IMR-90 (cell line): ENCODE data around the gene ZC2HC1C. TPM values are rescaled to one million over a fixed set of nuclear protein-coding genes. Genes with fewer than 3 reads are reported as not detected.

Experiments used
- ATAC-seq: fragments of 200-7000 bp; cut with Tn5 transposase; 2 replicates; pipeline ENCODE4 v1.9.1; 2020; ENCODE audit warnings: low read depth, mild to moderate bottlenecking, moderate library complexity
- BruUV-seq: library from RNA; stranded (reverse); fragments of 400-500 nt; replicated peaks from 2 replicates; lab custom pipeline; 2021; lab: Mats Ljungman, UMichigan
- CTCF ChIA-PET: fragments of 300-600 bp; formaldehyde crosslinking; extraction: SDS; loops from one replicate; lab custom pipeline; 2021; ENCODE audit warnings: antibody characterized with exemption; lab: Yijun Ruan, JAX
- POLR2A ChIA-PET: fragments of 300-600 bp; sonication (Branson Sonifier 250); formaldehyde crosslinking; loops from one replicate; lab custom pipeline; 2022; ENCODE audit warnings: antibody characterized with exemption; ENCODE audit not compliant: unreplicated experiment; lab: Charles Lee
- DNase-seq: peaks from one replicate; pipeline ENCODE4 v3.0.0; 2013
- H2AFZ ChIP-seq: replicated peaks from 2 replicates; pipeline ENCODE3; 2013; ENCODE audit warnings: low read length, mild to moderate bottlenecking; ENCODE audit not compliant: poor library complexity
- H2AK5ac ChIP-seq: 2 replicates; pipeline ENCODE4 v1.6.1; 2013; ENCODE audit warnings: low read depth, low read length, inconsistent platforms
- H2AK9ac ChIP-seq: replicated peaks from 2 replicates; pipeline ENCODE3; 2013; ENCODE audit warnings: mild to moderate bottlenecking, low read depth, low read length, moderate library complexity; ENCODE audit not compliant: poor library complexity
- H2BK120ac ChIP-seq: 2 replicates; pipeline ENCODE4 v1.6.1; 2013; ENCODE audit warnings: low read depth, low read length, inconsistent platforms
- H2BK15ac ChIP-seq: 3 replicates; pipeline ENCODE4 v1.6.1; 2013; ENCODE audit warnings: low read depth, low read length, inconsistent platforms
- H2BK20ac ChIP-seq: 2 replicates; pipeline ENCODE4 v1.6.1; 2013; ENCODE audit warnings: low read depth, mild to moderate bottlenecking, inconsistent platforms, low read length, moderate library complexity
- H2BK5ac ChIP-seq: 2 replicates; pipeline ENCODE4 v1.6.1; 2013; ENCODE audit warnings: mild to moderate bottlenecking, low read depth, low read length, inconsistent platforms; ENCODE audit not compliant: poor library complexity, severe bottlenecking
- H3K14ac ChIP-seq: replicated peaks from 2 replicates; pipeline ENCODE4 v1.6.1; 2013; ENCODE audit warnings: low read depth, low read length, inconsistent platforms
- H3K18ac ChIP-seq: 2 replicates; pipeline ENCODE4 v1.6.1; 2013; ENCODE audit warnings: low read depth, low read length, control low read depth
- H3K23ac ChIP-seq: 2 replicates; pipeline ENCODE4 v1.6.1; 2013; ENCODE audit warnings: low read depth, low read length, inconsistent platforms
- H3K27ac ChIP-seq: 2 replicates; pipeline ENCODE4 v1.5.1; 2013; ENCODE audit warnings: mild to moderate bottlenecking, control low read depth, low read length; ENCODE audit not compliant: insufficient read depth
- H3K27me3 ChIP-seq: 2 replicates; pipeline ENCODE4 v1.6.1; 2013; ENCODE audit warnings: low read length; ENCODE audit not compliant: control insufficient read depth, insufficient read depth
- H3K36me3 ChIP-seq: 2 replicates; pipeline ENCODE4 v1.6.1; 2013; ENCODE audit warnings: low read length, mixed read lengths; ENCODE audit not compliant: control insufficient read depth, insufficient read depth
- H3K4ac ChIP-seq: 2 replicates; pipeline ENCODE4 v1.6.1; 2013; ENCODE audit warnings: low read depth, low read length, inconsistent platforms
- H3K4me1 ChIP-seq: 2 replicates; pipeline ENCODE4 v1.6.1; 2013; ENCODE audit warnings: low read length, mixed read lengths; ENCODE audit not compliant: control insufficient read depth, insufficient read depth
- H3K4me2 ChIP-seq: 2 replicates; pipeline ENCODE4 v1.6.1; 2013; ENCODE audit warnings: low read depth, mild to moderate bottlenecking, control low read depth, low read length, moderate library complexity
- H3K4me3 ChIP-seq: 2 replicates; pipeline ENCODE4 v1.5.1; 2013; ENCODE audit warnings: low read depth, mild to moderate bottlenecking, control low read depth, low read length, moderate library complexity; ENCODE audit not compliant: insufficient read depth
- H3K56ac ChIP-seq: 2 replicates; pipeline ENCODE4 v1.6.1; 2013; ENCODE audit warnings: low read length, inconsistent platforms; ENCODE audit not compliant: insufficient read depth; ENCODE audit errors: extremely low read depth
- H3K79me1 ChIP-seq, 2 experiments: 2 replicates each; pipeline ENCODE4 v1.6.1; 2013; ENCODE audit warnings: low read length in 2 of 2, inconsistent platforms in 1 of 2, low read depth in 1 of 2
- H3K9ac ChIP-seq: 2 replicates; pipeline ENCODE4 v1.6.1; 2013; ENCODE audit warnings: low read depth, low read length, control low read depth
- H3K9me1 ChIP-seq: 2 replicates; pipeline ENCODE4 v1.6.1; 2013; ENCODE audit warnings: low read length, inconsistent platforms; ENCODE audit not compliant: insufficient read depth
- H3K9me3 ChIP-seq: 2 replicates; pipeline ENCODE4 v1.6.1; 2013; ENCODE audit warnings: low read length; ENCODE audit not compliant: control insufficient read depth, insufficient read depth
- H4K20me1 ChIP-seq: 2 replicates; pipeline ENCODE4 v1.6.1; 2013; ENCODE audit warnings: low read length, inconsistent platforms; ENCODE audit not compliant: insufficient read depth
- H4K5ac ChIP-seq: 2 replicates; pipeline ENCODE4 v1.6.1; 2013; ENCODE audit warnings: mild to moderate bottlenecking, low read depth, low read length, control low read depth
- H4K8ac ChIP-seq, 2 experiments: 2 replicates each; pipeline ENCODE4 v1.6.1; 2013; ENCODE audit warnings: low read depth in 2 of 2, low read length in 2 of 2, control low read depth in 1 of 2, inconsistent platforms in 1 of 2
- H4K91ac ChIP-seq: 2 replicates; pipeline ENCODE4 v1.6.1; 2013; ENCODE audit warnings: low read depth, low read length, inconsistent platforms; ENCODE audit not compliant: insufficient read depth
- BHLHE40 ChIP-seq: fragments of 150-350 bp; IDR thresholded peaks from 2 replicates; pipeline ENCODE4 v1.6.1; 2016; ENCODE audit warnings: mild to moderate bottlenecking, low read depth, low read length
- CEBPB ChIP-seq: IDR thresholded peaks from 2 replicates; pipeline ENCODE4 v1.6.1; 2012; ENCODE audit warnings: low read depth, low read length, improper control_type of control experiment
- CHD1 ChIP-seq: IDR thresholded peaks from 2 replicates; pipeline ENCODE4 v1.6.1; 2012; ENCODE audit warnings: low read depth, low read length, improper control_type of control experiment
- CTCF ChIP-seq: conservative IDR thresholded peaks from 2 replicates; pipeline ENCODE4 v1.5.1; 2012; ENCODE audit warnings: mild to moderate bottlenecking, low read depth, low read length, improper control_type of control experiment
- ELK1 ChIP-seq: fragments of 150-350 bp; IDR thresholded peaks from 2 replicates; pipeline ENCODE4 v1.6.1; 2016; ENCODE audit warnings: low read depth, mild to moderate bottlenecking, low read length, moderate library complexity, borderline replicate concordance
- FOS ChIP-seq: fragments of 150-350 bp; IDR thresholded peaks from 2 replicates; pipeline ENCODE4 v1.6.1; 2016; ENCODE audit warnings: low read depth, low read length
- MAFK ChIP-seq: IDR thresholded peaks from 2 replicates; pipeline ENCODE4 v1.6.1; 2012; ENCODE audit warnings: low read depth, low read length, improper control_type of control experiment
- MAZ ChIP-seq: IDR thresholded peaks from 2 replicates; pipeline ENCODE4 v1.6.1; 2012; ENCODE audit warnings: low read depth, mild to moderate bottlenecking, low read length, improper control_type of control experiment, moderate library complexity, borderline replicate concordance
- MXI1 ChIP-seq: IDR thresholded peaks from 2 replicates; pipeline ENCODE4 v1.6.1; 2012; ENCODE audit warnings: low read depth, mild to moderate bottlenecking, low read length, moderate library complexity, borderline replicate concordance
- NFE2L2 ChIP-seq: fragments of 150-350 bp; IDR thresholded peaks from 2 replicates; pipeline ENCODE4 v1.6.1; 2016; ENCODE audit warnings: low read depth, mild to moderate bottlenecking, low read length
- POLR2A ChIP-seq: IDR thresholded peaks from 2 replicates; pipeline ENCODE4 v1.6.1; 2012; ENCODE audit warnings: mild to moderate bottlenecking, low read depth, low read length
- RAD21 ChIP-seq: IDR thresholded peaks from 2 replicates; pipeline ENCODE4 v1.6.1; 2012; ENCODE audit warnings: low read length, improper control_type of control experiment
- SMC3 ChIP-seq: fragments of 150-350 bp; IDR thresholded peaks from 2 replicates; pipeline ENCODE4 v1.6.1; 2016; ENCODE audit warnings: low read depth, mild to moderate bottlenecking, antibody characterized with exemption, low read length, moderate library complexity
- USF2 ChIP-seq: fragments of 150-350 bp; IDR thresholded peaks from 2 replicates; pipeline ENCODE4 v1.6.1; 2017; ENCODE audit warnings: mild to moderate bottlenecking, antibody characterized with exemption, low read length, low read depth
- WGBS, 2 experiments: methylation state at CpG; one replicate each; pipeline versions ENCODE4 v1.1.5 to v1.1.7; 2013; ENCODE audit warnings: missing lambda C conversion rate in 2 of 2; ENCODE audit not compliant: insufficient read length in 1 of 2; ENCODE audit errors: extremely low coverage in 2 of 2; 5-methylcytosine and 5-hydroxymethylcytosine counted together
- dilution Hi-C: fragments of 300-500 bp; cut with HindIII; formaldehyde crosslinking; loops from one replicate; pipeline ENCODE4 v1.14.3; 2018; ENCODE audit warnings: low sequenced_read_pairs; ENCODE audit not compliant: unreplicated experiment
- in situ Hi-C: fragments of 300-500 bp; cut with MboI; formaldehyde crosslinking; loops from 3 replicates; pipeline ENCODE4 v1.14.3; 2019; ENCODE audit warnings: low sequenced_read_pairs, inconsistent platforms, mixed read lengths
- intact Hi-C: fragments of 100-400 bp; cut with micrococcal nuclease; formaldehyde crosslinking; loops from 2 replicates; pipeline ENCODE4 v1.10.0; 2022
- polyA plus RNA-seq, 3 experiments: library from polyadenylated mRNA; depleted of rRNA; stranded (reverse); fragments of >200 nt; gene quantifications; 2 replicates each; pipeline ENCODE4 v1.2.3, GENCODE V29; 2012; ENCODE audit warnings: low replicate concordance in 1 of 3
- total RNA-seq: library from RNA; depleted of rRNA; stranded (reverse); fragments of >200 nt; gene quantifications from 2 replicates; pipeline ENCODE4 v1.2.3, GENCODE V29; 2012

ZC2HC1C gene
- total and polyA plus RNA-seq, 2 of the 4 experiments (the other 2 are of a cell fraction) = 0.15 to 0.54 TPM

GRCh38 chr14:75063013-75063412 lies 6.4 kb upstream of the ZC2HC1C start:
- in situ Hi-C loops (no loop called here), dilution Hi-C loops (no loop called here), intact Hi-C loops (no loop called here)
- ATAC-seq (no peak), DNase-seq (no peak)
- Histone ChIP-seq H2BK120ac (no peak overlapping the region), H3K4ac (peak overlapping the region; percentile 78; the same call in 1 of the 2 replicates), H2AK9ac (peak overlapping the region; percentile 46), H4K8ac (peak overlapping the region; percentile 66 to 83; a peak in 3 of 4 replicates), H2BK20ac (no peak overlapping the region), H3K4me3 (peak overlapping the region; percentile 89), H4K20me1 (no peaks in the 10 kb centered on the region), H3K36me3 (no peaks in the 10 kb centered on the region), H2BK15ac (no peak overlapping the region), H3K18ac (no peak overlapping the region), H3K27me3 (no peaks in the 10 kb centered on the region), H3K9me3 (no peaks in the 10 kb centered on the region), H3K27ac (no peak overlapping the region), H4K91ac (no peak overlapping the region), H3K56ac (peak overlapping the region; percentile 64), H3K79me1 (peaks cover 23 to 35% of the 10 kb centered on the region in 2 experiments), H3K9ac (peak overlapping the region; percentile 83), H2AK5ac (peak overlapping the region; percentile 18; the same call in 1 of the 2 replicates), H3K9me1 (peaks cover 3% of the 10 kb centered on the region; the same call in 1 of the 2 replicates), H3K14ac (peak overlapping the region; percentile 77; the same call in 1 of the 2 replicates), H2AFZ (peak overlapping the region; percentile 93), H4K5ac (peak overlapping the region; percentile 57; the same call in 1 of the 2 replicates), H3K4me2 (peak overlapping the region; percentile 87), H3K23ac (peak overlapping the region; percentile 30), H3K4me1 (peaks cover 4% of the 10 kb centered on the region; the same call in 1 of the 2 replicates), H2BK5ac (no peak overlapping the region)
- POLR2A ChIA-PET = interaction anchor here (0.6 kb wide), 1 partner anchor 26 kb away, joined by 4 read pairs; no protein-coding TSS in a partner anchor
- WGBS, 2 experiments = 7% methylated on average over 2 of the region's 5 CpGs; no CpG with 5 or more reads in 1 of the 2 experiments
- CTCF ChIA-PET = no interaction called here
- no TSS peak for BruUV-seq
- TF ChIP-seq NFE2L2 (no peak), CTCF (no peak), BHLHE40 (no peak), SMC3 (no peak), RAD21 (no peak), MAFK (no peak), MAZ (no peak), USF2 (no peak), FOS (no peak), CEBPB (no peak), ELK1 (no peak), MXI1 (no peak), POLR2A (no peak), CHD1 (no peak)
